Right lobe of liver (tissue), 6 donors: ENCODE measurements around the gene MUL1. TPM values are rescaled to one million over a fixed set of nuclear protein-coding genes. Genes with fewer than 3 reads are reported as not detected.
"Not testable (repeated sequence)": the region's sequence is repeated elsewhere in the genome, so short reads cannot be mapped to it uniquely, and the experiment has no call there.

Source experiments
- ATAC-seq, 4 donors: fragments of 200-7000 bp; cut with Tn5 transposase; one replicate each; pipeline ENCODE4 v1.9.1; 2020; ENCODE audit warnings: mild to moderate bottlenecking in 4 of 4, moderate library complexity in 4 of 4
- DNase-seq, 3 donors: peaks; one replicate each; pipeline ENCODE4 v3.0.0-alpha.2; 2020
- H3K27ac ChIP-seq, 3 donors: fragments of 200-600 bp; one replicate each; pipeline ENCODE4 v1.8.0; 2022
- H3K27me3 ChIP-seq, 2 donors: fragments of 200-600 bp; one replicate each; pipeline ENCODE4 v1.8.0; 2022
- H3K36me3 ChIP-seq, 4 donors: fragments of 200-600 bp; sonication (generic) in 1 of 4; one replicate each; pipeline versions ENCODE4 v1.5.1 to v1.8.0; 2017 to 2022; ENCODE audit warnings: control low read depth in 1 of 4
- H3K4me1 ChIP-seq, 4 donors: fragments of 200-600 bp; sonication (generic) in 1 of 4; one replicate each; pipeline versions ENCODE4 v1.5.1 to v1.8.0; 2017 to 2022; ENCODE audit warnings: control low read depth in 1 of 4
- H3K4me3 ChIP-seq, 3 donors: fragments of 200-600 bp; one replicate each; pipeline ENCODE4 v1.8.0; 2022
- H3K9me3 ChIP-seq, 4 donors: fragments of 200-600 bp; sonication (generic) in 1 of 4; one replicate each; pipeline versions ENCODE4 v1.5.1 to v1.8.0; 2017 to 2022; ENCODE audit warnings: control low read depth in 1 of 4
- CTCF ChIP-seq, 4 donors: fragments of 200-600 bp in 3 of 4; fragments of 450-650 bp in 1 of 4; IDR thresholded peaks; one replicate each; pipeline versions ENCODE4 v1.5.1 to v1.8.0; 2016 to 2022; ENCODE audit warnings: antibody characterized with exemption in 4 of 4, mild to moderate bottlenecking in 2 of 4
- POLR2A ChIP-seq: fragments of 450-650 bp; IDR thresholded peaks from one replicate; pipeline ENCODE4 v1.6.1; 2017; ENCODE audit warnings: antibody characterized with exemption, mild to moderate bottlenecking
- WGBS: methylation state at CpG from one replicate; pipeline ENCODE4 v1.1.6; 2018; ENCODE audit warnings: low coverage, low lambda C conversion rate; ENCODE audit not compliant: insufficient coverage; ENCODE audit errors: missing lambda C conversion rate; 5-methylcytosine and 5-hydroxymethylcytosine counted together
- intact Hi-C, 2 donors: fragments of 100-400 bp; cut with DNase I; formaldehyde crosslinking; loops; one replicate each; pipeline versions ENCODE4 v1.11.2 to v1.14.1; 2022
- total RNA-seq, 6 experiments: library from RNA; depleted of rRNA in 2 of 6; stranded (reverse); fragments of >200 nt in 2 of 6; fragmentation: NEBNext Ultra II Directional in 3 of 6; extraction: Animal tissue kit (Norgen Biotek cat#: 25700) in 3 of 6; gene quantifications; one replicate each; pipeline versions ENCODE4 v1.1.0 to v1.2.4, GENCODE V29; 2016 to 2023
- donor health status: DM: no; HTN: yes; CAD: no.
- donor health status: DM: no; HTN: no; CAD: no.
- donor health status: DM: no; HTN: no; CAD: no.
- donor health status: DM: no; HTN: yes; CAD: no.
- donor health status: DM: no; HTN: yes; CAD: no.

MUL1 gene
- total RNA-seq, 6 experiments from 2014 or later = 14.4 to 33.6 (median 16.7) TPM

- intact Hi-C loops = loop anchor here in 1 of 2 donors (10.0 kb wide), 2 partner anchors 123 to 283 kb away; no protein-coding TSS in a partner anchor
- TF ChIP-seq CTCF (IDR thresholded peaks at IDR 0.05) (no peak), POLR2A (no peak)
- no peak overlapping the region for H3K4me3 ChIP-seq
- H3K27me3 ChIP-seq = no peaks in the 10 kb centered on the region
- H3K36me3 ChIP-seq = peaks cover 0 to 42% (median 22%) of the 10 kb centered on the region in 4 donors
- ATAC-seq (no peak), DNase-seq (no peak)
- H3K9me3 ChIP-seq = no peaks in the 10 kb centered on the region
- H3K4me1 ChIP-seq = no peaks in the 10 kb centered on the region
- H3K27ac ChIP-seq = no peak overlapping the region
- WGBS = no CpG with 5 or more reads among the region's 7 CpGs
These were observed 9.8 kb downstream of the MUL1 start for GRCh38 chr1:20498116-20498515.

- ATAC-seq (no peak), DNase-seq (no peak)
- WGBS = 72% methylated on average over 6 of the region's 6 CpGs
- no peak for TF ChIP-seq CTCF (IDR thresholded peaks at IDR 0.05)
- intact Hi-C loops = loop anchor here in 1 of 2 donors (10.0 kb wide), 2 partner anchors 123 to 283 kb away; no protein-coding TSS in a partner anchor
- H3K4me1 ChIP-seq = no peaks in the 10 kb centered on the region
- no peaks in the 10 kb centered on the region for H3K9me3 ChIP-seq
- no peak overlapping the region for H3K27ac ChIP-seq
- no peak overlapping the region for H3K4me3 ChIP-seq
- peaks cover 0 to 36% (median 20%) of the 10 kb centered on the region in 4 donors for H3K36me3 ChIP-seq
- H3K27me3 ChIP-seq = no peaks in the 10 kb centered on the region
These were observed 10.4 kb downstream of the MUL1 start for GRCh38 chr1:20497506-20497905.

GRCh38 chr1:20496725-20497383 is 11.1 kb downstream of the MUL1 start:
- H3K27ac ChIP-seq, H3K27me3 ChIP-seq, H3K9me3 ChIP-seq, ATAC-seq, DNase-seq, H3K4me1 ChIP-seq, H3K4me3 ChIP-seq: not testable (repeated sequence)
- intact Hi-C loops = loop anchor here in 1 of 2 donors (10.0 kb wide), 2 partner anchors 122 to 282 kb away; no protein-coding TSS in a partner anchor
- peaks cover 0 to 30% (median 14%) of the 10 kb centered on the region in 4 donors for H3K36me3 ChIP-seq
- 81% methylated on average over 8 of the region's 12 CpGs for WGBS

GRCh38 chr1:20496241-20496661 is 11.7 kb downstream of the MUL1 start:
- Histone ChIP-seq H3K27ac (no peak overlapping the region), H3K9me3 (no peaks in the 10 kb centered on the region)
- 83% methylated on average over 1 of the region's 8 CpGs for WGBS

More at GRCh38 chr1:20496241-20496661, 11.7 kb downstream of the MUL1 start:
- Histone ChIP-seq H3K36me3 (peaks cover 0 to 24% (median 11%) of the 10 kb centered on the region in 4 donors), H3K4me3 (no peak overlapping the region), H3K4me1 (no peaks in the 10 kb centered on the region), H3K27me3 (no peaks in the 10 kb centered on the region)
- DNase-seq = no peak
- no peak for TF ChIP-seq CTCF (IDR thresholded peaks at IDR 0.05)
- TF ChIP-seq POLR2A = no peak
- no peak for ATAC-seq
- intact Hi-C loops = loop anchor here in 1 of 2 donors (10.0 kb wide), 2 partner anchors 121 to 281 kb away; no protein-coding TSS in a partner anchor
